MG63 (cell line): ENCODE results near the gene KIT. TPM values are rescaled to one million over a fixed set of nuclear protein-coding genes. Genes with fewer than 3 reads are reported as not detected.

Experiments used
- DNase-seq: peaks from one replicate; pipeline ENCODE4 v3.0.0-alpha.2; 2020
- H3K27me3 ChIP-seq: fragments of 250-450 bp; sonication (Bioruptor Pico); 2 replicates; pipeline ENCODE4 v1.5.1; 2020; ENCODE audit warnings: mild to moderate bottlenecking, moderate library complexity
- H3K36me3 ChIP-seq: fragments of 250-450 bp; sonication (Bioruptor Pico); 2 replicates; pipeline ENCODE4 v1.5.1; 2020; ENCODE audit warnings: mild to moderate bottlenecking, moderate library complexity
- H3K4me3 ChIP-seq: fragments of 250-450 bp; sonication (Bioruptor Pico); 2 replicates; pipeline ENCODE4 v1.5.1; 2020; ENCODE audit warnings: mild to moderate bottlenecking, moderate library complexity
- H3K9me3 ChIP-seq: fragments of 250-450 bp; sonication (Bioruptor Pico); 2 replicates; pipeline ENCODE4 v1.5.1; 2020; ENCODE audit warnings: mild to moderate bottlenecking, moderate library complexity
- total RNA-seq: library from RNA; depleted of rRNA; stranded (reverse); fragments of >200 nt; shearing (Covaris generic); gene quantifications from 2 replicates; pipeline ENCODE4 v1.2.3, GENCODE V29; 2014; ENCODE audit warnings: low replicate concordance

The KIT gene
- total RNA-seq, 1 experiment from 2014 or later, result 0.03 TPM

- H3K9me3 ChIP-seq, result no peaks in the 10 kb centered on the region
- H3K4me3 ChIP-seq, result no peak overlapping the region
- H3K36me3 ChIP-seq, result no peaks in the 10 kb centered on the region
- no peaks in the 10 kb centered on the region for H3K27me3 ChIP-seq
- no peak for DNase-seq
These were observed 92.6 kb downstream of the KIT start for GRCh38 chr4:54750341-54750740.

GRCh38 chr4:54754394-54754793 lies 96.6 kb downstream of the KIT start:
- Histone ChIP-seq H3K4me3 (no peak overlapping the region), H3K36me3 (no peaks in the 10 kb centered on the region), H3K27me3 (no peaks in the 10 kb centered on the region), H3K9me3 (no peaks in the 10 kb centered on the region)
- DNase-seq, result no peak

- DNase-seq, result no peak
- no peaks in the 10 kb centered on the region for H3K36me3 ChIP-seq
- no peaks in the 10 kb centered on the region for H3K27me3 ChIP-seq
- H3K4me3 ChIP-seq, result no peak overlapping the region
- H3K9me3 ChIP-seq, result no peaks in the 10 kb centered on the region
These were observed 106.7 kb downstream of the KIT start for GRCh38 chr4:54764476-54764875.

- no peak overlapping the region for H3K4me3 ChIP-seq
- no peaks in the 10 kb centered on the region for H3K36me3 ChIP-seq
- H3K9me3 ChIP-seq, result no peaks in the 10 kb centered on the region
- H3K27me3 ChIP-seq, result no peaks in the 10 kb centered on the region
- no peak for DNase-seq
These were observed 109.6 kb downstream of the KIT start for GRCh38 chr4:54767376-54767775.

- H3K36me3 ChIP-seq, result no peaks in the 10 kb centered on the region
- no peak for DNase-seq
- H3K4me3 ChIP-seq, result no peak overlapping the region
These were observed 115.3 kb downstream of the KIT start for GRCh38 chr4:54773022-54773421.

GRCh38 chr4:54779036-54779435 lies 121.3 kb downstream of the KIT start:
- H3K4me3 ChIP-seq, result no peak overlapping the region
- H3K36me3 ChIP-seq, result no peaks in the 10 kb centered on the region
- H3K9me3 ChIP-seq, result no peaks in the 10 kb centered on the region
- H3K27me3 ChIP-seq, result no peaks in the 10 kb centered on the region
- no peak for DNase-seq

More at GRCh38 chr4:54773022-54773421, 115.3 kb downstream of the KIT start:
- Histone ChIP-seq H3K27me3 (no peaks in the 10 kb centered on the region), H3K9me3 (no peaks in the 10 kb centered on the region)

- no peak overlapping the region for H3K4me3 ChIP-seq
- DNase-seq, result no peak
- H3K9me3 ChIP-seq, result no peaks in the 10 kb centered on the region
- no peaks in the 10 kb centered on the region for H3K27me3 ChIP-seq
- no peaks in the 10 kb centered on the region for H3K36me3 ChIP-seq
These were observed 121.9 kb downstream of the KIT start for GRCh38 chr4:54779476-54780148.

GRCh38 chr4:54780149-54780495 lies 122.4 kb downstream of the KIT start:
- no peak for DNase-seq
- Histone ChIP-seq H3K36me3 (no peaks in the 10 kb centered on the region), H3K4me3 (no peak overlapping the region), H3K9me3 (no peaks in the 10 kb centered on the region), H3K27me3 (no peaks in the 10 kb centered on the region)

- Histone ChIP-seq H3K27me3 (no peaks in the 10 kb centered on the region), H3K4me3 (no peak overlapping the region), H3K36me3 (no peaks in the 10 kb centered on the region), H3K9me3 (no peaks in the 10 kb centered on the region)
- no peak for DNase-seq
These were observed 124.0 kb downstream of the KIT start for GRCh38 chr4:54781756-54782155.

GRCh38 chr4:54783402-54784110 lies 125.8 kb downstream of the KIT start:
- no peak overlapping the region for H3K4me3 ChIP-seq
- no peaks in the 10 kb centered on the region for H3K9me3 ChIP-seq
- no peak for DNase-seq
- H3K27me3 ChIP-seq, result no peaks in the 10 kb centered on the region
- no peaks in the 10 kb centered on the region for H3K36me3 ChIP-seq

- no peaks in the 10 kb centered on the region for H3K9me3 ChIP-seq
- H3K27me3 ChIP-seq, result no peaks in the 10 kb centered on the region
- no peaks in the 10 kb centered on the region for H3K36me3 ChIP-seq
- DNase-seq, result no peak
- H3K4me3 ChIP-seq, result no peak overlapping the region
These were observed 126.5 kb downstream of the KIT start for GRCh38 chr4:54784161-54784671.
